ENCODE measurements around the gene AKAP12.
"Not testable (repeated sequence)": the region's sequence is repeated elsewhere in the genome, so short reads cannot be mapped to it uniquely, and the experiment has no call there.

Gene AKAP12

DNA sequence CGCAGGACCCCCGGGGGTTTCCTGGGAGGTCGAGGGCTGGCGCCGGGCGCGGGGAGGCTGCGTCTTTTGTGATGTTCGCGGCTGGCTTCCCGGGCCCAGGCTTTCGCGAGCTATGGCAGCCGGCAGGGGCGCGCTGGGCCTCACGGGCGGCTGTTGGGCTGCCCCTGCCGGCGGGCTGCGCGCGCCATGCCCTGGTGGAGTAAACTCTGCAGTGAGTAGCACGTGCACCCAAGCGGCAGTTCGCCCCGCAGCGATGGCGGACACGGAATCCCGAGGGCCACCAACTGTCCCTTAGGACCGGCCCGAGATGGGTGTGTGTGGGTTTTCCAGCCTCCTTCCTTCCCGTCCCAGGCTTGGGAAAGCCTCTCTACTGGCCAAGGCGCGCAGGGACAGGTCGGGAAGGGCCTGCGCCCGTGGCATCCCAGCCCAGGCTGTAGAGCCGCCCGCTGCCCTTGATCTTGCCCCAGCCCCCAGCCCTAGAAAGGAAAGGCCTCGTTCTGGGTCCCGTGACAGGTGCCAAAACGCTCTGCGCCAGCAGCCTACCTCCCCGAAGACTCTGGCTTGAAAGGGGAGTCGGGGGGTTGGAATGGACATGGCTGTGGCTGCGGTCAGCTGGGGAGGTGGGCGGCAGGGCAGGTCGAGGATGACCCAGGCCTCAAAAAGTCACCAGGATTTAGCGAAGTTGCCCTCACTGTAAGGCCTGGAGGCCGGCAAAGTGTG lies 101.9 kb downstream of the AKAP12 start:
- no peak for DNase-seq (ENCODE audit: low spot score)

DNA sequence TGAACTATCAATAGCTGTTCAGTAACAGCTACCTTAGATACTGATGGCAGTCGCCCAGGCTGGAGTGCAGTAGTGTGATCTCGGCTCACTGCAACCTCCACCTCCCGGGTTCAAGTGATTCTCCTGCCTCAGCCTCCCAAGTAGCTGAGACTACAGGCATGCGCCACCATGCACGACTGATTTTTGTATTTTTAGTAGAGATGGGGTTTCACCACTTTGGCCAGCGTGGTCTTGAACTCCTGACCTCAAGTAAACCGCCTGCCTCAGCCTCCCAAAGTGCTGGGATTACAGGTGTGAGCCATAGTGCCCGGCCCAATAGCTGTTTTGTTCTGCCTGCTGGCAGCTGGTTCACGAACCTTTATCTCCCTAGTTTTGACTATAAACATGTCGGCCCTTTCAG lies 103.0 kb downstream of the AKAP12 start:
- DNase-seq (ENCODE audit: low spot score) = not testable (repeated sequence)

DNA sequence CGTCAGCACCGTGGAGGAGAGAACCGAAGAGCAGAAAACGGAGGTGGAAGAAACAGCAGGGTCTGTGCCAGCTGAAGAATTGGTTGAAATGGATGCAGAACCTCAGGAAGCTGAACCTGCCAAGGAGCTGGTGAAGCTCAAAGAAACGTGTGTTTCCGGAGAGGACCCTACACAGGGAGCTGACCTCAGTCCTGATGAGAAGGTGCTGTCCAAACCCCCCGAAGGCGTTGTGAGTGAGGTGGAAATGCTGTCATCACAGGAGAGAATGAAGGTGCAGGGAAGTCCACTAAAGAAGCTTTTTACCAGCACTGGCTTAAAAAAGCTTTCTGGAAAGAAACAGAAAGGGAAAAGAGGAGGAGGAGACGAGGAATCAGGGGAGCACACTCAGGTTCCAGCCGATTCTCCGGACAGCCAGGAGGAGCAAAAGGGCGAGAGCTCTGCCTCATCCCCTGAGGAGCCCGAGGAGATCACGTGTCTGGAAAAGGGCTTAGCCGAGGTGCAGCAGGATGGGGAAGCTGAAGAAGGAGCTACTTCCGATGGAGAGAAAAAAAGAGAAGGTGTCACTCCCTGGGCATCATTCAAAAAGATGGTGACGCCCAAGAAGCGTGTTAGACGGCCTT lies 110.0 kb downstream of the AKAP12 start:
- no peak for DNase-seq (ENCODE audit: low spot score)

DNA sequence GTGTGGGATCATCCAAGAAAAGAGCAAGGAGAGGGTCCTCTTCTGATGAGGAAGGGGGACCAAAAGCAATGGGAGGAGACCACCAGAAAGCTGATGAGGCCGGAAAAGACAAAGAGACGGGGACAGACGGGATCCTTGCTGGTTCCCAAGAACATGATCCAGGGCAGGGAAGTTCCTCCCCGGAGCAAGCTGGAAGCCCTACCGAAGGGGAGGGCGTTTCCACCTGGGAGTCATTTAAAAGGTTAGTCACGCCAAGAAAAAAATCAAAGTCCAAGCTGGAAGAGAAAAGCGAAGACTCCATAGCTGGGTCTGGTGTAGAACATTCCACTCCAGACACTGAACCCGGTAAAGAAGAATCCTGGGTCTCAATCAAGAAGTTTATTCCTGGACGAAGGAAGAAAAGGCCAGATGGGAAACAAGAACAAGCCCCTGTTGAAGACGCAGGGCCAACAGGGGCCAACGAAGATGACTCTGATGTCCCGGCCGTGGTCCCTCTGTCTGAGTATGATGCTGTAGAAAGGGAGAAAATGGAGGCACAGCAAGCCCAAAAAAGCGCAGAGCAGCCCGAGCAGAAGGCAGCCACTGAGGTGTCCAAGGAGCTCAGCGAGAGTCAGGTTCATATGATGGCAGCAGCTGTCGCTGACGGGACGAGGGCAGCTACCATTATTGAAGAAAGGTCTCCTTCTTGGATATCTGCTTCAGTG lies 110.8 kb downstream of the AKAP12 start:
- no peak for DNase-seq (ENCODE audit: low spot score)

DNA sequence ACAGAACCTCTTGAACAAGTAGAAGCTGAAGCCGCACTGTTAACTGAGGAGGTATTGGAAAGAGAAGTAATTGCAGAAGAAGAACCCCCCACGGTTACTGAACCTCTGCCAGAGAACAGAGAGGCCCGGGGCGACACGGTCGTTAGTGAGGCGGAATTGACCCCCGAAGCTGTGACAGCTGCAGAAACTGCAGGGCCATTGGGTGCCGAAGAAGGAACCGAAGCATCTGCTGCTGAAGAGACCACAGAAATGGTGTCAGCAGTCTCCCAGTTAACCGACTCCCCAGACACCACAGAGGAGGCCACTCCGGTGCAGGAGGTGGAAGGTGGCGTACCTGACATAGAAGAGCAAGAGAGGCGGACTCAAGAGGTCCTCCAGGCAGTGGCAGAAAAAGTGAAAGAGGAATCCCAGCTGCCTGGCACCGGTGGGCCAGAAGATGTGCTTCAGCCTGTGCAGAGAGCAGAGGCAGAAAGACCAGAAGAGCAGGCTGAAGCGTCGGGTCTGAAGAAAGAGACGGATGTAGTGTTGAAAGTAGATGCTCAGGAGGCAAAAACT lies 111.5 kb downstream of the AKAP12 start:
- no peak for DNase-seq (ENCODE audit: low spot score)

DNA sequence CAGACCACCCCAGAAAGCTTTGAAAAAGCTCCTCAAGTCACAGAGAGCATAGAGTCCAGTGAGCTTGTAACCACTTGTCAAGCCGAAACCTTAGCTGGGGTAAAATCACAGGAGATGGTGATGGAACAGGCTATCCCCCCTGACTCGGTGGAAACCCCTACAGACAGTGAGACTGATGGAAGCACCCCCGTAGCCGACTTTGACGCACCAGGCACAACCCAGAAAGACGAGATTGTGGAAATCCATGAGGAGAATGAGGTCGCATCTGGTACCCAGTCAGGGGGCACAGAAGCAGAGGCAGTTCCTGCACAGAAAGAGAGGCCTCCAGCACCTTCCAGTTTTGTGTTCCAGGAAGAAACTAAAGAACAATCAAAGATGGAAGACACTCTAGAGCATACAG lies 112.0 kb downstream of the AKAP12 start:
- DNase-seq (ENCODE audit: low spot score) = no peak

DNA sequence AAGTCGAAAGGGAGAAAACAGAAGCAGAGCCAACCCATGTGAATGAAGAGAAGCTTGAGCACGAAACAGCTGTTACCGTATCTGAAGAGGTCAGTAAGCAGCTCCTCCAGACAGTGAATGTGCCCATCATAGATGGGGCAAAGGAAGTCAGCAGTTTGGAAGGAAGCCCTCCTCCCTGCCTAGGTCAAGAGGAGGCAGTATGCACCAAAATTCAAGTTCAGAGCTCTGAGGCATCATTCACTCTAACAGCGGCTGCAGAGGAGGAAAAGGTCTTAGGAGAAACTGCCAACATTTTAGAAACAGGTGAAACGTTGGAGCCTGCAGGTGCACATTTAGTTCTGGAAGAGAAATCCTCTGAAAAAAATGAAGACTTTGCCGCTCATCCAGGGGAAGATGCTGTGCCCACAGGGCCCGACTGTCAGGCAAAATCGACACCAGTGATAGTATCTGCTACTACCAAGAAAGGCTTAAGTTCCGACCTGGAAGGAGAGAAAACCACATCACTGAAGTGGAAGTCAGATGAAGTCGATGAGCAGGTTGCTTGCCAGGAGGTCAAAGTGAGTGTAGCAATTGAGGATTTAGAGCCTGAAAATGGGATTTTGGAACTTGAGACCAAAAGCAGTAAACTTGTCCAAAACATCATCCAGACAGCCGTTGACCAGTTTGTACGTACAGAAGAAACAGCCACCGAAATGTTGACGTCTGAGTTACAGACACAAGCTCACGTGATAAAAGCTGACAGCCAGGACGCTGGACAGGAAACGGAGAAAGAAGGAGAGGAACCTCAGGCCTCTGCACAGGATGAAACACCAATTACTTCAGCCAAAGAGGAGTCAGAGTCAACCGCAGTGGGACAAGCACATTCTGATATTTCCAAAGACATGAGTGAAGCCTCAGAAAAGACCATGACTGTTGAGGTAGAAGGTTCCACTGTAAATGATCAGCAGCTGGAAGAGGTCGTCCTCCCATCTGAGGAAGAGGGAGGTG lies 112.9 kb downstream of the AKAP12 start:
- no peak for DNase-seq (ENCODE audit: low spot score)

DNA sequence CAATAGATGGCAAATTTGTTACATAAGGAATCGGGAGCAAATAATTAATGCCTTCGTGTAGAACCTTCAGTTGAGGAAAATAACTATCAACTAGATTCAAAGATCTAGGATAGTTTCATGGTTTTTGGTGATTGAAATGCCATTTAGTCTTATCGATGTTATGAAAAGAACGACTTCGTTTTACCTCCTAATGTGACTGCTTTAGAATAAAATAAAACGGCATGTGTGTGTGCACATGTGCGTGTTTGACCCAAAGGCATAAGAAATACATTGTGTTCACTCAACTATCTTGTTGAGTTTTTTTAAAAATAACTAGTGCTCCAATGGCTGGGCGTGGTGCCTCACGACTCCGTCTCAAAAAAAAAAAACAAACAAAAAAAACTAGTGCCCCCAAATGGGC lies 114.0 kb downstream of the AKAP12 start:
- no peak for DNase-seq (ENCODE audit: low spot score)

DNA sequence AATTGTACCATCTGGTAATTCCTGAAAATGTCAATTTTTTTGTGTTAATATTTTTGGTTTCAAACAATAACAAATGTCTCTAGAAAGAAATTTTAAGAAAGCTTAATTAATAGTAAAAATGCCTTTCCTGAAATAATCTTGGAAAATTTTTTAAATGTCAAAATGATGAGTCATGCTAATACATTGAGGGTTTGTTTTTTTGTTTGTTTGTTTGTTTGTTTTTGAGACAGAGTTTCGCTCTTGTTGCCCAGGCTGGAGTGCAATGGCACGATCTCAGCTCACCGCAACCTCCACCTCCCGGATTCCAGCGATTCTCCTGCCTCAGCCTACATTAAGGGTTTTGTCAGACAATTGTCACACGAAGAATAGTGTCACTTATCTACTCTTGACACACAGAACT lies 117.2 kb downstream of the AKAP12 start:
- DNase-seq (ENCODE audit: low spot score) = not testable (repeated sequence)

DNA sequence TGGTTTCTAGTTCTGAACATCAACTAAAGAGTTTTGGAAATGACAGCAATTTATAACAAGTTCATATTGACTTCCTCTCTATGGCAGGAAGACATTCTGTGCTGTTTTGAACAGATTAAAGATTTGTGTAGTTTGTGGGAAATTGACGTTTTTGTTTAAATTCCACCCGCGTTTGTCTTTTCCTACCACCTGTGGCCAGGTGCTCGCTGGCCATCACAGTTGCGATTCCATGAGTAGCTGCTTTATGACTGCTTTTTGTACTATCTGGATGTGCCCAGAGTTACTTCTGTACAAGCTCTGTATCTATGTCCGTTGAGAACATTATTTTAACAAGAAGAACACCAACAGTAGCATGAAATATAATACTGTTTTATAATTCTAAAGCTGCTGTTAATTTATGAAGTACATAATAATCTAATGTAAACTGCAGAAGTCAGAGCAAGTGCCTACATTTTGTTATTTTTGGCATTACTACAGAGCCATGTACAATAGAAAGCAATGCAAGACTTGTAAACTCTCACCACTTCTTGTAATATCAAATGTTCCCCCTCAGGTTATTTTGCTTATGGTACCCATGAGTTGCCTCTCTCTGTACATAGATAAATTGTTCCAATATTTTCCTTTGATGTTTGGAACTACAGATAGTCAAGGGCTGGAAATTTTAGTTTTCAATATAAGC lies 118.1 kb downstream of the AKAP12 start:
- DNase-seq (ENCODE audit: low spot score) = no peak

DNA sequence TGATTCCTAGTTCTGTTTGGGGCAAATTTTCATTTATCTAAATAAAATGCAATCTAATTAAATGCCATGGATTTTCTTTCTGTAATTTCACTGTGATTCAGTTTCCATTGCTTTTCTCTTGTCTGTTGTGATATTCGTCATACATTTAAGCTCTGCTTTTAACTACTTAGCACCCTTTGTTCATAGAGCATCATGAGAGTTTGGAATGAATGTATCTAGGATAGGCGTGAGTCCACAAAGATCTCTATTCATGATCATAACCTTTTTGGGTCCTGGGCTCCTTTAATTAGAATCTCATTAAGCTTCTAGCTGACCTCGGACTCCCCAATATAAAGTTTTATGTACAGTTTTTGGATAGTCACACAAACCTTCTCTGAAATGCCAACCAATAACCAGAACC lies 118.7 kb downstream of the AKAP12 start:
- DNase-seq (ENCODE audit: low spot score) = no peak

DNA sequence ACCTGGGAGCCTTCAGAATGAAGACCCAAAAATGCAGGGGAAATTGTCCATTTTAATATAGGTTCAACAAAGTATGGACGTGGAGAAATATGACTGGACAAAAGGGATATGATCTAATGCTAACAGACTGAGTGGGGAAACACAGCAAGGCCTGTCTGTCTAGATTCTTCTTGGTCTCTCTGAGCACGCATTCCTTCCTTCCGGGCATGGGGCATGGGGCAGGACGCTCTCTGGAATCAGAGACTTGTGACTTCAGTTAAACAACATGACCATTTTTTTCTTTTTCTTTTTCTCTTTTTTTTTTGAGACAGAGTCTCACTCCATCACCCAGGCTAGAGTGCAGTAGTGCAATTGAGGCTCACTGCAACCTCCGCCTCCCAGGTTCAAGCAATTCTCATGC lies 119.7 kb downstream of the AKAP12 start:
- DNase-seq (ENCODE audit: low spot score) = no peak

DNA sequence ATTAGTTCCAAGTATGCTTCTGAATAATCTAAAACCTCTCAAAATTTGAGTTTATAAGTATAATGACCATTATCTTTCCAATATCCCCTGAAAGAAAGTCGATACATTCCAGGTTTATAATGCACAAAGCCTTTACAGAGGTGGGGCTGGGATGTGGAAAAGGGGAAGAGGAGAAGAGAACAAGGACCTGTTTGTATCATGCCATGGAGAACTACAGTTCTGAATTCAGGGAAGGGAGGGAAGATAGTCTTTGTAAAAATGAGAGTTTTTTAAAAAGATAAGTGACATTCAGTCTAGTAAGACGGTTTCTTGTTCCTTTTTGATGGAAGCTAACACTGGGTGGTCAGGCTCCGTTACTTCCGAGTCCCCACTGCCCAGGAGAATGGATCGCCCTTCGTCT lies 125.5 kb downstream of the AKAP12 start:
- DNase-seq (ENCODE audit: low spot score) = no peak

DNA sequence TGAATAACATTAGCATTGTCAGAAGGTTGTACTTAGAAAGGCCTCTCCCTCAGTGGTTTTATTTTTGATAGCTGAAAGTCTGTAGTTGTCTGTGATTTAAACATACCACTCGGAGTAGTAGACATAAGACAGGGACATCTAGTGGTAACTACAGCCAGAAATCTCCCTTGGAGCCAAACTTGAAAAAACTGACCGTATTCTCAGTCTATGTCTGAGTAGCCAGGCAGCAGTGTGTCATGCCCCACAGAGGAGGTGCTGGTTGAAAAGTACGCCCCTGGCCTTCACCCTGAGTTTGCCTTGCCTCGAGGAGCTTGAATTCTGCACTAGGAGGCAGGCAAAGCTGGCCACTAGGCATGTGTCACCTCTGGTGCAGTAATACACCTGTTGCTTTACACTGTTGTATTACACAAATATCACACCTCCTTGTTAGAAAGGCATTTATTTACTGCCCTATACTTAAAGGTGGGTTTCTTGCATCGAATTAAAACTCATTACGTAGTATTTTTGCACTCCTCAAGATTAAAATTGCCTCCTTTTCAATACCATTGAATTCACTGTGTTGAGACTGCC lies 130.8 kb downstream of the AKAP12 start:
- no peak for DNase-seq (ENCODE audit: low spot score)

DNA sequence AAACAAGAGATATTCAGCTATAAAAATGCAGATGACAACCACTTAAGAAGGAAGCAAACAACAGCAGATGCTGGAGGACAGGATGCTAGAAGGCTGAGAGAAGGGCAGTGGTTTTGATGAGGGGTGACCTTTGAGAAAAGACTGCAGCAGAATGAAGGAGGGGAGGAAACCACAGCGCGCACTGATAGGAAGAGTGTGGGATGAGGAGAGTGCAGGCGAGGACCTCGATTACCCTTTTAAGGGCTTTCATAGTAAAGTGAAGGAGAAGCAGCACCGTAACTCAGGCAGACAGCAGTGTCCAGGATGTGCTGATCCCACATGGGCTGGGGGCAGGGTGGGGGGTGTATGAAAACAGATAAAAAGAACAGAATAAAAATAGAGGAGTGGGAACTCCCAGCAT lies 132.4 kb downstream of the AKAP12 start:
- DNase-seq (ENCODE audit: low spot score) = no peak

DNA sequence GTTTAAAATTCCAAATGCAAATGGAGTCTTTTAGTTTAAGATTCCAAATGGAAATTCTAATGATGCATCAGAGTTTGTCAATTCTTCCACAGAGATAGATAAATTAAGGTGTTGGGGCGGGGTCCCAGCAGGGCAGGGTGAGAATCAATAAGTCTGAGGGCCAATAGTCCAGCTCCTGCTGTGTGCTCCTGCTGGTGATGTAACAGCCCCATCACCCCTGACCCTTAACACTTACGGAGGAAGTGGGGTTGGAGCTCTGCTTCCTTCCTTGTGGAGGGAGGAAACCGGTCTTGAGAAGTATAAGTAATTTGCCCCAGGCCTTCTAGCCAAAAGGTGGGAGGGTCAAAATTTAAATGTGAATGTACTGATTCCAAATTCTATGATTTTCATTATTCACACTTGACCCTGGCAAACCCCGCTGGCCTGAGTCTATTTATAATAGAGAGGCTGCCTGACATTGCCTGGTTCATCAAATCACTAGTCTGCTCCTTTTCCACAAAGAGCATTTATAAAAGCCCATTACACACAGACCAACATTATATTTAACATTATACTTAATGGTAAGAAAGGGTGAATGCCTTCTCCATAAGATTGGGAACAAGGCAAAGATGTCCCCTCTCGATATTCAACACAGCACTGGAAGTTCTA lies 134.4 kb downstream of the AKAP12 start:
- no peak for DNase-seq (ENCODE audit: low spot score)

DNA sequence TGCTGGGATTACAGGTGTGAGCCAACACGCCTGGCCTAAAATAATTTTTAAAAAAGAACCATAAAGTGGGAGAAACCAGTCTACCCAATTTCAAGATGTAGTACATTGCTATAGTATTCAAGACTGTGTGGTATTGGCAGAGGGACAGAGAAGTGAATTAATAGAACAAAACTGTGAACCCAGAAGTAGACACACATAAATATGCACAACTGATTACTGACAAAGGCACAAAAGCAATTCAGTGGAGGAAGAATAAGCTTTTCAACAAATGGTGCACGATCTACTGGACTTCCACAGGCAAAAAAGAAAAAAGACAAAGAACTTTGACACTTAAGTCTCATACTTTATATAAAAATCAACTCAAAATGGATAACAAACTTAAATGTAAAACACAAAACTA lies 136.1 kb downstream of the AKAP12 start:
- DNase-seq (ENCODE audit: low spot score) = no peak

DNA sequence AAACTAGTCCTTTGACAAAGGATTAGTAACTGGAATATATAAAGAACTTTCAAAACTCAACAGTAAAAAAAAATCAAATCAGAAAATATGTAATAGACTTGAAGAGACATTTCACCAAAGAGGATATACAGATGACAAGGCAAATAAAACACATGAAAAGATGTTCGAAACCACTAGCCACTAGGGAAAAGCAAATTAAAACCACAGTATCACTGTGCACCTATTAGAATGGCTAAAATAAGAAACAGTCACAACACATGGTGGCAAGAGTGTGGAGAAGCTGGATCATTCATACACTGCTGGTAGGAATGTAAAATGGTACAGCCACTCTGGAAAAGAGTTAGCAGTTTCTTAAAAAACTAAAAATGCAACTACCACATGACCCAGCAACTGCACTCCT lies 136.7 kb downstream of the AKAP12 start:
- DNase-seq (ENCODE audit: low spot score) = no peak

DNA sequence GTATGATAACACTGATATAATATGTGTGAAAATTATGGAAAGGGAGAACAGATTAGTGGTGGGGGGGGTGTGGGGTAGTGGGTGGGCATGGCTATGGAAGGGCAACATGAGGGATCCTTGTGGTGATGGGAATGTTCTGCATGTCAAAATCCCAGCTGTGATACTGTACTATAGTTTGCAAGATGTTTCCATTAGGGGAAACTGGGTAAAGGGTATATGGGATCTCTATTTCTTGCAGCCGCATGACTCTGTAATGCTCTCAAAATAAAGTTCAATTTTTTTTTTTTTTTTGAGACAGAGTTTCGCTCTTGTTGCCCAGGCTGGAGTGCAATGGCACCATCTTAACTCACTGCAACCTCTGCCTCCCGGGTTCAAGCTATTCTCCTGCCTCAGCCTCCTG lies 137.3 kb downstream of the AKAP12 start:
- DNase-seq (ENCODE audit: low spot score) = no peak
